GM18517 (cell line): ENCODE measurements around the gene NPAS1.
"Not testable (repeated sequence)": the region's sequence is repeated elsewhere in the genome, so short reads cannot be mapped to it uniquely, and the experiment has no call there.

Experiments used
- ATAC-seq: cut with Tn5 transposase; IDR thresholded peaks from one replicate; pipeline ENCODE4 v1.9.1; 2021; ENCODE audit warnings: mild to moderate bottlenecking, moderate library complexity; ENCODE audit not compliant: unreplicated experiment

NPAS1 gene

GRCh38 chr19:46990991-46991676, 28.5 kb upstream of the NPAS1 start:
- ATAC-seq: no peak

DNA sequence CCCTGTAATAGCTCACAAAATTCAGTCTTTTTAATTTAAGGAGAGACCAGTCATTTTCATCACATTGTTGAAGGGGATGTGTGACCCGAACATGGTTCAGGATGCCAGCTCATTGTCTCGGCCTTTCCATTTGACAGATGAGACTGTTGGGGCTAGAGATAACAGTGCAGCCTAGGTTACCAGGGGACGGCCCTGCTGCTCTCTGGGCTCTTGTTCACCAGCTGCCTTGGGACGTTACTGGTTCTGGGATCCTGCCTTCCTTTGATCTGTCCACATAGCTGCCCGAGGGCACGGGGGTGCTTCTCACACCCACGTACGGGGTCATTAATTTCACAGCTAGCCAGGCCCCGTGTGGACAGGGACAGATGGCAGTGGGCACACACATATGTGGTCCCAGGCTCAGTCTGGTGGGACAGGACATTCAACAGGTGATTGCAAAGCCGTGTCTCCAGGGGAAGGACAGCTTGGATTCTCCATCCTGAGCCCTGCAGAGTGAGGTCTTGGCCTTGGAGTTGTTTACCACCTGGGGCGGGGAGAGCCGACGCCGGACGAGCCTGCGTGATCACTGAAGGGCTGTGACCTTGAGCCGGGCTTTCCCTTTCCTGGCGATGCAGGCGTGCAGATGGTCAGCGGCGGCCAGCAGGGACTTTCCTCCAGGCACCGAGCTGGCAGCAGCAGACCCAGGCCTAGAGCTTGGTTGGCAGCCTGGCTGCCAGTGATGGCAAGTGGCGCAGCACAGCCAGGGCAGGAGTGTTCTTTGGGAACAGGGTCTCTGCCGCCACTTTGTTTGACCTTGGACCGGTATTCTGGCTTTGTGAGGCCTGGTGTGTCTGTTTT, 26.7 kb upstream of the NPAS1 start:
- ATAC-seq: no peak

DNA sequence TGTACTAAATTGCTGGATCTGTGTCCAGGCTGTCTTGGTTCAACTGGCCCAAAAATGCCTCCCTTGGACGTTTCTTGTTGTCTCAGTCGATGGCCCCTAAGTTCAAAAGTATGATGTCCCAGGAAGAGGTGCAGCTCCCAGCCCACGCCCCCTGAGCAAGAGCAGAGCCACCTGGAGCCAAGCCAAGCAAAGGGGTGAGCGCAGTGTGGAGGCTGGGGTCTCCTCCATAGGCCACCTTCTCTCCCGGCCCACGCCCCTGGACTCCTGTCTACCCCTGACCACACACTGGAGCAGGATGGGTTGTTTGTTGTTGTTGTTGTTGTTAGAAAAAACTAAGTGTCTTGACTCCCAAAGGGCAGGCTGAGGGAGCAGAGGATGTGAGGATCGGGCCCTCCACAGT, 26.0 kb upstream of the NPAS1 start:
- no peak for ATAC-seq

GRCh38 chr19:46994141-46994686, 25.4 kb upstream of the NPAS1 start:
- no peak for ATAC-seq

DNA sequence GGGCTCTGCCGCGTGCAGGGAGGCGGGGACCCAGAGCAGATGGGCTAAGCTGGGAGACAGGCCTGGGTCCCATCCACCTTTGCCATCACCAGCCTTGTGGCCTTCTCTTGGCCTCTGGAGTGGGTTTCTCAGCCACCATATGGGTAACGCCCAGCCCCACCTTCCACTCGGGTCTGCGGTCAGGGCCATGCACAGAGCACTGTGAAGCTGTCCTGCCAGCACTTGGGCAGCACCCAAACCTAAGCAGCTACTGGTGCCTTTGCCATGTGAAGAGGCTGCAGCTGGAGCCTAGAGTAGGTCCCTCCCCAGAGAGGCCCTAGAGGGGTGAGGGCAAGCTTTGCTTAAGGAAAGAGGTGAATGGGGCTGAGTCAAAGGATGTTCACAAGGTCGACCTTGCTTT, 24.1 kb upstream of the NPAS1 start:
- no peak for ATAC-seq

DNA sequence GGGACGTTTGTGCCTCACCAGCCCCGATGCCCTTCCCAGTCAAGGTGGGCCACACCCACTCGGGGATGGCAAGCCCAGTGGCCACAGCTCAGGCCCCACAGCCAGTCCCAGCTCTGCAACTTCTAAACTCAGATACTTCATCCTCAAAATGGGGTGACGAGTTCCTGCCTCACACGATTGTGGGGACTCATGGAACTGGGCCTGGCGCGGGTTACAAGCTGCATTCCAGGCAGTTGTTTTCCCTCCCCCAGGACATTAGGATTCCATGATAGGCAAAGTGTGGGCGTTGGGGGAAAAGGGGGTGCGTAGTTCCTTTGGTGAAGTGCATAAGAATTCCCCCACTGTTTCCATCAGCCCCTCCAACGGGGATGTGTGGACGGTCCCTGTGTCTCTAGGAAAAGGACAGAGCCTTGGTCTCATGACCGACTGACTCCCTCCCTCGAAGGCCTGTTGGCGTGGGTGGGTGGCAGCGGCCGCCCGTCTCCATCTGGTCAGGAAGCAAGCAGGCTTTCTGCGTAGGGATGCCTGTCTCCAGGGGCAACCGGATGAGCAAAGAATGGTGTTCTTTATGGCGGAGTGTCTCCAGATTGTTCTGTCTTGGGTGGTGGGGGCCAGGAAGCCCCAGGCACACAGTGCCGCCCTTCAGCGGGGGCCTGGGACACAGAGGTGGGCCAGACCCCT, 21.1 kb upstream of the NPAS1 start:
- no peak for ATAC-seq

DNA sequence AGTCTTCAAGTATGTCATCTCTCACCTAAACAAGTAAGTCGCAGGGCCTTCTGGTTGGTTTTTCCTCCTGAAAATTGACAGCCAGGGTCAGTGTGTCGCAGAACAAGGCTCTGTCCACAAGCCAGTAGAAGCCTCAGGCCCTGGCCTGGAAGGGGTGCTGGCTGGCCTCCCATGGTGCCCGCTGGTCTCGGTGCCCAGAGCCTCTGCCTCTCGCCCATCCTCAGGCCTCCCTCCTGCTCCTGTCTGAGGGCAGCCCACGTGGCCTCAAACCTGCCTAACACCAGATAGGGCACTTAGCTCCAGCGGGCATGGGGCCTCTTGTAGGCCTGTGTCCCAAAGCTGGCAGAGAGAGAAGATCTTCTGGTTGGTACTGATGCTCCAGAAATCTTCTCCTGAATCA, 20.3 kb upstream of the NPAS1 start:
- no peak for ATAC-seq

DNA sequence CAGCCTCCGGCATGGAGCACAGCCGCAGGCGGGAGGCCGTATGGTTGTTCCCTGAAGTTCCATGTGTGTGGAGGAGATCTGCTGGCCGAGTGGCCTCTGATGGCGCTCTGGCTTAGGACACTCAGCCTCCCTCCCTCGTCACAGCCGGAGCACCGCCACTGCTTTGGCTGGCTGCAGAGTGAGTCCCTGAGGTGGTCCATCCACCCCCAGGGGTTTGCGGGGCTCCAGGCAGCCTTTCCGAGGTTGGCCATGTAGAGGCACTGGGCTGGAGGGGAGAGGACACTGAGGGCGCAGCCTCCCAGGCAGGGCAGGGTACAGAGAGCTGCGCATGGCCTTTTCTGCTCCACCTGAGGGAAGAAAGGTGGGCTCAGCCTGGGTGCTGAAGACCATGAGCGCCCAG, 19.8 kb upstream of the NPAS1 start:
- ATAC-seq: no peak

GRCh38 chr19:47000373-47000772, 19.3 kb upstream of the NPAS1 start:
- ATAC-seq: no peak

DNA sequence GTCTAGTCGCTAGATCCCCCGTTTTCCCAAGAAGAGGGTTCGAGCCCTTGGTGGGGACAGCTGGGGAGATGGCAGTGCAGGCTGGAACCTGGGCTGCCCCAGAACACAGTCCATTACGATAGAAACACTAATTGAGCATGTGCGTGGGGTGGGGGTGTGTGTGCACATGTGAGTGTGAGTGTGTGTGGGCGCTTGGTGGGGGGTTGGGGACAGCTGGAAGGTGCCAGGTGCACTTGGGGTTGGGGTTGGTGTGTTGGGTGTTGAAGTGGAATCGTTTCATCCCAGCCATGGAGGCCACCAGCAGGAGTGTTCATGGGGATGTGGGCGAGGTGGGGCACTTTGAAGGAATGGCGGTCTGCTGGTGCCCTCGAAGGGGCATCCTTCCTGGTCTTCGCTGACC, 18.1 kb upstream of the NPAS1 start:
- no peak for ATAC-seq

DNA sequence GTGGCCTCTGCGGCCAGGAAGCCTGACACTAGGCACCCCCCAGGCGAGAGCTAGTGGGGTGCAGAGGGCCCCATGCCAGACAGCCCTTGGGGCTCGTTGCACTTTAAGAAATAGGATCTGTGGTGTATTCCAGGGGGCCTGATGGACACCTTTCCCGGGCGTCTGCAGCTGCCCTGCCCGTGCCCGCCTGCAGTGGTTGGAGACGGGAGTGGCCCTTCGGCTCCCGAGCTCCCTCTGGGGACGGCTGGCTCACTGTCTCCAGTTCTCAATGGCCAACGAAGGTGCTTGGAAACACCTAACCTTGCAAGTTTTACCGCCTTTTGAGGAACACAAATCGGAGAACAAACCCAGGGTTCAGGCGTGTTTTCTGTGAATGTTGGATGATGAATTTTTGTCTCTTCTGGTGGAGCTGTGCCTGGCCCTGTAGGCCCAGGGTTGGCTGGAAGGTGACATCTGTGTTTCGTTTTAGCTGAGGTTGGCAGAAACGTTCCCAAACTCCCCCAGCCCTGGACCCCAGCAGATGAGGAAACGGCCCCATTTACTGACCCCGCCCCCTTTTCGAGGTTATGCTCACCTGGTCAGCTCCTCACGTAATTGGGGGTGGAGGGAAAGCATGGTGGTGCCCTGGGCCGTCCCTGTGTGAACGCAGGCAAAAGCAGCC, 17.4 kb upstream of the NPAS1 start:
- ATAC-seq: no peak

DNA sequence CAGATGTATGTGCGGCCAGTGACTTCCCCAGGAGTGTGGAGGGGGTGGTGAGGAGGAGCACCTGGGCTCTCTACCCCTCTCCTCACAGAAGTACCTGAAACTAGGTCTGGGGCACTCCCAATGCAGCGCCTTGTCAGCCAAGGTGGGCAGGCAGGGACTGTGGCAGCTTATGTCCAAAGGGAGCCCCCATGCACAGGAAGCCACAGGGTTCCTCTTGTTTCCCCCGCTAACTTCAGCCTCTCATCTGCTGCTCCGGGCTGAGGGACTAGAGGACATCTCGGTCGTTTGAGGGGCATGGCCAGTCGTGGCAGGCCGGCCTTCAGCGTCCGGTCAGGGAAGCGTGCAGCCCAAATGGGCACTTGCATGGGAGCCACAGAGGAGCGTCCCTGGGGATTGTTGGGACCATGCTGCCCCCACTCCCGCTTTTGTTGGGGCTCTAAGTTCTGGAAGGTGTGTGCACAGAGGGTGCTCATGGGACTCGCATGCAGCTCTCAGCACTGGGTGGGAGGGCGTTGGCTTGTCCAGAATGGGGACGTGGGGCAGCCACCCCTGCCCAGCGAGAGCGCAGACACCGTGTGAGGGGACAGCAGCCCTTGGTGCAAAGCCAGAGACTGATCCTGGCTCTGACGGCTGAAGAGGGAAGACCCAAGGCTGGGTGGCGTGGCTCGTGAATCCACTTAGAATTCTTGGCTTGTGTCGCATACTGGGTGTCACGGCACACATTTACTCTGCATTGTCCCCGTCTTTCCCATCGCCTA, 16.6 kb upstream of the NPAS1 start:
- ATAC-seq: no peak

DNA sequence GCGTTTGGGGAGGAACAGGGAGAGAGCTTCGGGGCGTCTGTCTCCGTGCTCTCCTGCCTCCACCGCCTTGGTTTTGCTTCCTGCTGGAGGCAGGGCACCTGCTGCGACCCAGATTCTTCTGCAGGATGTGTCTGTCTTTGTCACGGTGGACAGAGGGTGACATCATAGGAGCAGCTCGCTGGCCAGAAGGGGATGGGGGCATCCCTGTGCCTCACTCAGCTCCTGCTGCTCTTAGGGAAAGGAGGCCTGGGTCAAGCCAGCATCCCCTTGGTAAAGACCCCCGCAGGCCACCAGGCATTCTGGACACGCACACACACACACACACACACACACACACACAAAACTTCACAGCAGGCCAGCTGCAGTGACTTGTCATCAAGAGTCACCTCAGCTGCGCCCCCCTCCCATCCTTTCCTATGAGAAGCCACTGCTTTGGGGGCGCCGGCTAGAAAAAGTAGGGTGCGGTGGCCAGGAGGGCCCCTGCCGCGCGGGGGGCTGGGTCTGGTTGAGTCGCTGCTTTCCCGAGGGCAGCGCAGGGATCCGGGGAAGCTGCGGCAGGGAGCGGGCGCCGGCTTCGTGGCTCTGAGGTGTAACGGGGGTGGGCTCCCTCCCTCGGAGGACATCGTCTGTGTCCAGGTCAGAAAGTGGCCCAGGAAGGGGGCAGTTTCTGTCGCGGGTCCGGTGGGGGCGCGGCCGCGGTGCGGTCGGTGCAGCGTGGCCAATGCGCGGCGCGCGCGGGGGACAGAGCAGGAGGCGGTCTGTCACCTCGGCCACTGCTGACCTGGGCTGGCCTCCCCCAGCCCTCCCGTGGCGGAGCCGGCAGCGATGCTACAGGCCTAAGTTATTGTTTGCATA, 15.8 kb upstream of the NPAS1 start:
- ATAC-seq: no peak

- ATAC-seq: no peak
Observed at GRCh38 chr19:47005164-47005641, 14.4 kb upstream of the NPAS1 start.

DNA sequence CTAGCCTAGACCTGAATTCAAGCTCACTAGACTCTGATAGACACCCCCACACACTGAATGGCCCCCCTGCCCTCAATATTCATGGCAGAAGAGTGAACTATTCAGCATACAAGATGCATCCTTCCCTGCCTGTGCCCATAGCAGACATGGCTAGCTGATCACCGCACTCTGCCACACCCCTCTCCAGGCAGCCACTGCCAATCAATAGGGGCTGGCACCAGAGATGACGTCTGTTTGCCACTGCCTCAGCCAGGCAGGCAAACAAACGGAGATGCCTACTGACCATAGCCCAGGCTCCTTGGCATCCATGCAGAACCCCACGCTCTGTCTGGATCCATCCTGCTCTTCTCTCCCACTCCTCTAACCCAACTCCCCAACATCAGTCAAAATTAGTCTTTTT, 13.8 kb upstream of the NPAS1 start:
- ATAC-seq: no peak

DNA sequence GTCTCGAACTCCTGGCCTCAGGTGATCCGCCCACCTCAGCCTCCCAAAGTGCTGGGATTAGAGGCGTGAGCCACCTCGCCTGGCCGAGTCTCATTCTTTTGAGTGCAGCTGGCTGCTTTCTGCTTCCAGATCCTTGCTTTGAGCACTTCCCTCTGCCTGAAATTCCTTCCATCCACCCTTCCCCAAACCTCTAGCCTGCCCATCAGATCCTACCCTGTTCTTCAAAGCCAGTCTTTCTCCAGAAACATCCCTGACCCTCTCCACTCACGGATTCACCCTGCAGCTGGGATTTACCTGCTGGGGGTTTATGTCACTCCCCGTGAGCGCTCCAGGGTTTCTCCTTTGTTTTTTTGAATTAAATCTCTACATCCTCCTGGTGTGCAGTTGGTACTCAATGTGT, 13.1 kb upstream of the NPAS1 start:
- no peak for ATAC-seq

DNA sequence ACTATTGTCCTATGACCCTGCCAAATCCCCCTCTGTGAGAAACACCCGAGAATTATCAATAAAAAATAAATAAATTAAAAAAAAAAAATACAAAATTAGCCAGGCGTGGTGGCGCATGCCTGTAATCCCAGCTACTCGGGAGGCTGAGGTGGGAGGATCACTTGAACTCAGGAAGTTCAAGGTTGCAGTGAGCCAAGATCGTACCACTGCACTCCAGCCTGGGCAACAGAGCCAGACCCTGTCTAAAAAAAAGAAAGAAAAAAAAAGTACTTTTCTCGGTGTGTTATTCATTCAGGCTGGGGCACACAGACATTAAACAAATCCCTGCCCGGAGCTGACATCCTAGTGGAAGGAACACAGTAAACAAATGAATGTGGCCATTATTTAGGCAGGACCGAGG, 9.1 kb upstream of the NPAS1 start:
- ATAC-seq: not testable (repeated sequence)

GRCh38 chr19:47012617-47013016, 7.0 kb upstream of the NPAS1 start:
- no peak for ATAC-seq

DNA sequence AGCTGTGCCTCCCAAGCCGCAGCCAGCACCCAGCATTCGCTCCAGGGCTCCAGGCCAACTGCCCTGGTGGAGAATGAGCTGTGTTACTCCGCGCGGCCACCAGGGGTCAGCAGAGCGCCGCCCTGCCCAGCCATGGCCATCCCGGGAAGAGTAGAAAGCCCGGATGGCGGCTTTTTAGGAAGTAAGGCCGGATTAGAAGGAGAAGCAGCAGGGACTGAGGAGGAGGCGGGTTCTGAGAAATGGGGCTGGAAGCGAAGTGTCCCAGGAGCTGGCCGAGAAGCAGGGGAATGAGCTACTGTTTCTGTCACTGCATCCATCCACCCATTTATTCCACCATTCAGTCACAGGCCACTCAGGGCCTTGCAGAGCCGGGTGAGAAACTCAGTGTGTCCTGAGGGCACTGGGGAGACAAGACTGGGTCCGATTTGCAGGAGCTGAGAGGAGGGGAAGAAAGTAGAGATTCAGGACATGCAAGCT, 6.6 kb upstream of the NPAS1 start:
- ATAC-seq: no peak
